SIG-M5 treated with dmso at 0.1 percent for 504 hours (cell line): Measurements from ENCODE around the gene BSG.
A peak's percentile ranks its signal among the peaks of the same experiment; 100 is the strongest.

ENCODE experiments used
- DNase-seq: peaks from one replicate; lab custom pipeline; 2025; ENCODE audit not compliant: unreplicated experiment; lab: John Stamatoyannopoulos, UW

Gene BSG

GRCh38 chr19:539429-540030 lies 32.9 kb upstream of the BSG start:
- no peak for DNase-seq

GRCh38 chr19:540867-541637 lies 31.3 kb upstream of the BSG start:
- no peak for DNase-seq

GRCh38 chr19:541699-542098 lies 30.7 kb upstream of the BSG start:
- no peak for DNase-seq

- DNase-seq = no peak
Observed at GRCh38 chr19:542173-542866, 30.1 kb upstream of the BSG start.

- no peak for DNase-seq
Observed at GRCh38 chr19:543910-544608, 28.3 kb upstream of the BSG start, which contains the start of gene GZMM. GZMM (plus strand) TSS chr19:544053; CDS start chr19:544072, 19 bp downstream.

- DNase-seq = no peak
Observed at GRCh38 chr19:547117-547516, 25.3 kb upstream of the BSG start.

- no peak for DNase-seq
Observed at GRCh38 chr19:547836-548720, 24.3 kb upstream of the BSG start.

- no peak for DNase-seq
Observed at GRCh38 chr19:548886-549830, 23.2 kb upstream of the BSG start.

GRCh38 chr19:554817-555216 lies 17.6 kb upstream of the BSG start:
- no peak for DNase-seq

GRCh38 chr19:555474-555808 lies 17.0 kb upstream of the BSG start:
- DNase-seq = no peak

- DNase-seq = no peak
Observed at GRCh38 chr19:556611-557382, 15.6 kb upstream of the BSG start.

GRCh38 chr19:558770-559439 lies 13.5 kb upstream of the BSG start:
- DNase-seq = no peak

GRCh38 chr19:560121-560520 lies 12.3 kb upstream of the BSG start:
- no peak for DNase-seq

GRCh38 chr19:566403-566802 lies 6.0 kb upstream of the BSG start:
- peak; percentile 99 for DNase-seq

GRCh38 chr19:566844-567243 lies 5.6 kb upstream of the BSG start:
- DNase-seq = no peak

GRCh38 chr19:567296-567900 lies 5.0 kb upstream of the BSG start:
- DNase-seq = no peak

- no peak for DNase-seq
Observed at GRCh38 chr19:570251-570686, 2.1 kb upstream of the BSG start.
